ENCODE data around the gene TANGO6.

Gene TANGO6

GRCh38 chr16:69115837-69116236 lies 272.5 kb downstream of the TANGO6 start:
- no peak for TF ChIP-seq CTCF (IDR thresholded peaks at IDR 0.05; ENCODE audit: low read depth, low read length)
- H3K4me3 ChIP-seq (replicated peaks in 1 of 2; ENCODE audit: low read depth in 2 of 2, low read length in 2 of 2), result no peak overlapping the region
- DNase-seq (ENCODE audit: low read depth in 2 of 2), result no peak

- TF ChIP-seq CTCF (IDR thresholded peaks at IDR 0.05; ENCODE audit: low read depth, low read length), result no peak
- no peak for DNase-seq (ENCODE audit: low read depth in 2 of 2)
- H3K4me3 ChIP-seq (replicated peaks in 1 of 2; ENCODE audit: low read depth in 2 of 2, low read length in 2 of 2), result no peak overlapping the region
Observed at GRCh38 chr16:69116256-69116875, 273.0 kb downstream of the TANGO6 start.

- no peak for DNase-seq (ENCODE audit: low read depth in 2 of 2)
- H3K4me3 ChIP-seq (replicated peaks in 1 of 2; ENCODE audit: low read depth in 2 of 2, low read length in 2 of 2), result no peak overlapping the region
- TF ChIP-seq CTCF (IDR thresholded peaks at IDR 0.05; ENCODE audit: low read depth, low read length), result no peak
Observed at GRCh38 chr16:69116906-69117305, 273.6 kb downstream of the TANGO6 start.

GRCh38 chr16:69118468-69118867 lies 275.1 kb downstream of the TANGO6 start:
- TF ChIP-seq CTCF (IDR thresholded peaks at IDR 0.05; ENCODE audit: low read depth, low read length), result no peak
- DNase-seq (ENCODE audit: low read depth in 2 of 2), result no peak
- H3K4me3 ChIP-seq (replicated peaks in 1 of 2; ENCODE audit: low read depth in 2 of 2, low read length in 2 of 2), result no peak overlapping the region

GRCh38 chr16:69118994-69119393 lies 275.7 kb downstream of the TANGO6 start:
- no peak for DNase-seq (ENCODE audit: low read depth in 2 of 2)
- no peak for TF ChIP-seq CTCF (IDR thresholded peaks at IDR 0.05; ENCODE audit: low read depth, low read length)
- no peak overlapping the region for H3K4me3 ChIP-seq (replicated peaks in 1 of 2; ENCODE audit: low read depth in 2 of 2, low read length in 2 of 2)

- no peak for TF ChIP-seq CTCF (IDR thresholded peaks at IDR 0.05; ENCODE audit: low read depth, low read length)
Observed at GRCh38 chr16:69119536-69119935, 276.2 kb downstream of the TANGO6 start.

GRCh38 chr16:69120096-69120664 lies 276.8 kb downstream of the TANGO6 start:
- TF ChIP-seq CTCF (IDR thresholded peaks at IDR 0.05; ENCODE audit: low read depth, low read length), result no peak
- no peak overlapping the region for H3K4me3 ChIP-seq (replicated peaks in 1 of 2; ENCODE audit: low read depth in 2 of 2, low read length in 2 of 2)
- no peak for DNase-seq (ENCODE audit: low read depth in 2 of 2)

More at GRCh38 chr16:69119536-69119935, 276.2 kb downstream of the TANGO6 start:
- H3K4me3 ChIP-seq (replicated peaks in 1 of 2; ENCODE audit: low read depth in 2 of 2, low read length in 2 of 2), result no peak overlapping the region
- DNase-seq (ENCODE audit: low read depth in 2 of 2), result no peak

Measured in cardiac fibroblast (primary cell).